Omental fat pad (tissue), 4 donors: ENCODE results near the gene SUCNR1. TPM values are rescaled to one million over a fixed set of nuclear protein-coding genes. Genes with fewer than 3 reads are reported as not detected.
"Not testable (repeated sequence)": the region's sequence is repeated elsewhere in the genome, so short reads cannot be mapped to it uniquely, and the experiment has no call there.

Experiments
- ATAC-seq: fragments of 150-250 bp; one replicate; pipeline ENCODE4 v1.9.1; 2016; ENCODE audit warnings: mild to moderate bottlenecking, moderate library complexity; ENCODE audit not compliant: low FRiP score
- DNase-seq: peaks from one replicate; pipeline ENCODE4 v3.0.0-alpha.2; 2019; ENCODE audit warnings: low spot score
- total RNA-seq, 4 donors: library from RNA; depleted of rRNA; stranded (reverse); fragments of >200 nt; gene quantifications; one replicate each; pipeline ENCODE4 v1.1.0, GENCODE V29; 2016
- TF ChIP-seq, protein P1 (sequence below), 3 donors: fragments of 450-650 bp; IDR thresholded peaks; one replicate each; pipeline ENCODE4 v1.5.1; 2016 to 2017; ENCODE audit warnings: antibody characterized with exemption in 3 of 3, mild to moderate bottlenecking in 3 of 3, moderate library complexity in 2 of 3

SUCNR1 gene
- total RNA-seq, 4 donors from 2014 or later = 1.1 to 2.8 (median 2.5) TPM

DNA sequence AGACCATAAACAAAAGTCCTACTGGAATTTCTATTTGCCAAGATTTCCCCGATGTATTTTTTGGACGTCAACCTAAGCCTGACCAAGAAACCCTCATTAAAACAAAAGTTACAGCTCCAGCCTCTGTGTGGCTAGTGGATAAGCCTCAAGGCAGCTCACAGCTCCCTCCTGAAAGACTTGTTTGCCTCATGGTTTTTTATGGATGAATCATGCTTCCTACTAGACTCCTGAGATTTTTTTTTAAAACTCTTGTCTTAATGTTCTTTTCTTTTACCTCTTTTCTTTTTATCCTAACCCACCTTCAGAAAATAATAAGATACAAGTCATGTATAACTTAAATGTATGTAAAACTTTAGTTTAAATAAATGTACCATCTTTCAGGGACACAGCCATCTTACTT, 52.4 kb downstream of the SUCNR1 start:
- TF ChIP-seq, protein P1, sequence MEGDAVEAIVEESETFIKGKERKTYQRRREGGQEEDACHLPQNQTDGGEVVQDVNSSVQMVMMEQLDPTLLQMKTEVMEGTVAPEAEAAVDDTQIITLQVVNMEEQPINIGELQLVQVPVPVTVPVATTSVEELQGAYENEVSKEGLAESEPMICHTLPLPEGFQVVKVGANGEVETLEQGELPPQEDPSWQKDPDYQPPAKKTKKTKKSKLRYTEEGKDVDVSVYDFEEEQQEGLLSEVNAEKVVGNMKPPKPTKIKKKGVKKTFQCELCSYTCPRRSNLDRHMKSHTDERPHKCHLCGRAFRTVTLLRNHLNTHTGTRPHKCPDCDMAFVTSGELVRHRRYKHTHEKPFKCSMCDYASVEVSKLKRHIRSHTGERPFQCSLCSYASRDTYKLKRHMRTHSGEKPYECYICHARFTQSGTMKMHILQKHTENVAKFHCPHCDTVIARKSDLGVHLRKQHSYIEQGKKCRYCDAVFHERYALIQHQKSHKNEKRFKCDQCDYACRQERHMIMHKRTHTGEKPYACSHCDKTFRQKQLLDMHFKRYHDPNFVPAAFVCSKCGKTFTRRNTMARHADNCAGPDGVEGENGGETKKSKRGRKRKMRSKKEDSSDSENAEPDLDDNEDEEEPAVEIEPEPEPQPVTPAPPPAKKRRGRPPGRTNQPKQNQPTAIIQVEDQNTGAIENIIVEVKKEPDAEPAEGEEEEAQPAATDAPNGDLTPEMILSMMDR (IDR thresholded peaks at IDR 0.05) = no peak
- DNase-seq (no peak), ATAC-seq (no peak)

DNA sequence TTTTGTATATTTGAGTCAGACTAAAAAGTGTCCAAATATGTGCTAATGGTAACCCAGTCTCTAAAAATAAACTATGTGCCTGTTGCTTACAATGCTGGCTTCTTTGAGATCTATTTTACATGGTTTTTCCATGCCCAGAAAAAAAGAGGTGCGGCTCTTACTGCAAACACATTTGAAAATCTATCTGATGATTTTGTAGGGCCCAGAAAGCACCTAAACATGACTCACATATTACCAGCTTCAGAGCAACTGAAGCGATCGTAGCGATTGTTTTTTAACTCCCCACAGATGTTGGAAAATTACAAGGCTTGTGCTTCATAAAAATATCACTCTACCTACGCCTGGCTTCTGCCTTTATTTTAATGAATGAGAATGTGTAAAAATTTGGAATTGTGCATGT, 53.5 kb downstream of the SUCNR1 start:
- TF ChIP-seq, protein P1 (IDR thresholded peaks at IDR 0.05) = no peak
- ATAC-seq (no peak), DNase-seq (no peak)

DNA sequence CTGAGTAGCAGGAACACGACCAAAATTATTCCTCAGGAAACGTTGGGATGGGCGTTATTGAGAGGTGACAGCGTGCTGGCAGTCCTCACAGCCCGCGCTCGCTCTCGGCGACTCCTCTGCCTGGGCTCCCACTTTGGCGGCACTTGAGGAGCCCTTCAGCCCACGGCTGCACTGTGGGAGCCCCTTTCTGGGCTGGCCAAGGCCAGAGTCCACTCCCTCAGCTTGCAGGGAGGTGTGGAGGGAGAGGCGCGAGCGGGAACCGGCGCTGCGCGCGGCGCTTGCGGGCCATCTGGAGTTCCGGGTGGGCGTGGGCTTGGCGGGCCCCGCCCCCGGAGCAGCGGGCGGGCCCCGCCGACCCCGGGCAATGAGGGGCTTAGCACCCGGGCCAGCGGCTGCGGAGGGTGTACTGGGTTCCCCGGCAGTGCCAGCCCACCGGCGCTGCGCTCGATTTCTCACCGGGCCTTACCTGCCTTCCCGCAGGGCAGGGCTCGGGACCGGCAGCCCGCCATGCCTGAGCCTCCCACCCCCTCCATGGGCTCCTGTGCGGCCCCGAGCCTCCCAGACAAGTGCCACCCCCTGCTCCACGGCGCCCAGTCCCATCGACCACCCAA, 54.6 kb downstream of the SUCNR1 start:
- ATAC-seq, DNase-seq: not testable (repeated sequence)

DNA sequence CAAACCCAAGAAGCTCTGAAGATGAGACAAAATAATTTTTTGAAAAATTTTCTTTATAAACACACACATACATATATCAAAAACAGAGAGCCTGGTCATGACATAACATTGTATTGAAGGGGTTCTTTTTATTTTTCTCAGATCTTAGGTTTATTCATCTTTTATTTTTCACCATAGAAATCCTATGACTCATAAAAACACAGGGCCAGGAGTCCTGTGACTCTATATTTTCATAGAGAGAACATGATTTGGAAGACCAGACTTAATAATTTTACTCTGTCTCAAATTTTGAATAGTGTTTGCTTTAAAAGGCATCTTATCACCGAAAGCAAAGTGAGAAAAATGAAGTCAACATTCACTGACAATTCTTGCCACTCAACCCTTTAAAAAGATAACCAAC, 57.7 kb downstream of the SUCNR1 start:
- DNase-seq (no peak), ATAC-seq (no peak)
- TF ChIP-seq, protein P1 (IDR thresholded peaks at IDR 0.05) = no peak

DNA sequence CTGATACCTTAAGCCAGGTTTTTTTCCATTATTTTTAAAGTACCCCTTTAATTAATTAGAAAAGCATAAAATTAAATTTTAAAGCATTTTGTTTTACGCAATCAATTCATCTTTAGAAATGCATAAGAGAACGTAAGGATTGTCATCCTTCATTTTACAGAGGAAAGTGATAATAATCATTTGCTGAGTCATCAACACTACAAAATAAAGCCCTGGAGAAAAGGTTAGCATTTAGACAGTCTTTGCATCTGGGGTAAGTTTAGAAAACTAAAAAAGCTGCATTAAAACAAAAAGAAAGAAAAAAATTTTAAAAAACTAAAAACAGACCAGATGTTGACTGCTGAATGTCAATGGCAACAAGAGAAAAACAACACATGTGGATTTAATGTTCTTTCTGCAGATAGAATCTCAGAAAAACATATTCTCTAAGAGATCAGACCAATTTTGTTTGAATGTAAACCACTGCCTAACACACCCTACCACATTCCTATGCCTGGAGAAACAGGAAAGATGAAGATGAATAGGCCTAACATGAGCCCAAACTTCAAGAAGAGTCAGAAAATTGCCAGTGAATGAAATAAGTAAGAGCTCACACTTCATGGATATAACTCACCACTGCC, 59.9 kb downstream of the SUCNR1 start:
- DNase-seq = no peak
- no peak for ATAC-seq
- TF ChIP-seq, protein P1 (IDR thresholded peaks at IDR 0.05) = no peak

Other genes starting within 250 kb of the SUCNR1 start
- 1 to 10 TPM in 3 of 4 donors, not detected in 1; 1.1 to 8.1 (median 2.8) TPM for gene AADACL2, start 139.7 kb upstream of the SUCNR1 start, total RNA-seq
- gene AADAC, start 59.5 kb upstream of the SUCNR1 start, total RNA-seq = 10 to 100 TPM in 1 of 4 donors, 1 to 10 TPM in 2, under 1 TPM in 1; 0.95 to 22.2 (median 1.8) TPM